HL-60 (cell line): Measurements from ENCODE around the gene TTC21A.

Experiments used
- DNase-seq, 2 experiments: peaks; one replicate each; pipeline ENCODE4 v3.0.0-alpha.2; 2010 to 2020; ENCODE audit warnings: low read depth in 1 of 2, low spot score in 1 of 2
- H3K27ac ChIP-seq: fragments of 250-450 bp; sonication (Bioruptor Pico); replicated peaks from 2 replicates; pipeline ENCODE4 v1.5.1; 2020; ENCODE audit warnings: mild to moderate bottlenecking, moderate library complexity
- H3K27me3 ChIP-seq: fragments of 250-450 bp; sonication (Bioruptor Pico); 2 replicates; pipeline ENCODE4 v1.5.1; 2021; ENCODE audit warnings: mild to moderate bottlenecking, moderate library complexity; ENCODE audit not compliant: insufficient read depth, poor library complexity, severe bottlenecking
- H3K4me3 ChIP-seq: replicated peaks from 2 replicates; pipeline ENCODE4 v1.5.1; 2011; ENCODE audit warnings: mild to moderate bottlenecking, control low read depth, low read length; ENCODE audit not compliant: insufficient read depth
- CTCF ChIP-seq: IDR thresholded peaks from one replicate; pipeline ENCODE4 v1.5.1; 2011; ENCODE audit warnings: low read length, control low read depth, inconsistent platforms; ENCODE audit not compliant: insufficient read depth
- GABPA ChIP-seq: IDR thresholded peaks from 2 replicates; pipeline ENCODE4 v1.6.1; 2012; ENCODE audit warnings: low read depth
- POLR2AphosphoS5 ChIP-seq: IDR thresholded peaks from 2 replicates; pipeline ENCODE4 v1.6.1; 2012; ENCODE audit warnings: low read depth
- REST ChIP-seq: IDR thresholded peaks from 2 replicates; pipeline ENCODE4 v1.6.1; 2012; ENCODE audit warnings: low read depth; ENCODE audit not compliant: insufficient replicate concordance
- SPI1 ChIP-seq: IDR thresholded peaks from 2 replicates; pipeline ENCODE4 v1.6.1; 2012; ENCODE audit warnings: low read depth, mild to moderate bottlenecking, borderline replicate concordance

Gene TTC21A

GRCh38 chr3:39099738-39100499 is 7.6 kb upstream of the TTC21A start:
- DNase-seq, result no peak
- no peak overlapping the region for H3K4me3 ChIP-seq
- no peak overlapping the region for H3K27ac ChIP-seq
- H3K27me3 ChIP-seq, result no peaks in the 10 kb centered on the region
- TF ChIP-seq SPI1 (no peak), CTCF (no peak), POLR2AphosphoS5 (no peak), REST (no peak), GABPA (no peak)

GRCh38 chr3:39100500-39100886 is 7.0 kb upstream of the TTC21A start:
- no peaks in the 10 kb centered on the region for H3K27me3 ChIP-seq
- no peak for TF ChIP-seq SPI1
- TF ChIP-seq CTCF, result no peak
- TF ChIP-seq REST, result no peak
- no peak for TF ChIP-seq GABPA
- no peak for TF ChIP-seq POLR2AphosphoS5
- H3K4me3 ChIP-seq, result no peak overlapping the region
- no peak for DNase-seq
- no peak overlapping the region for H3K27ac ChIP-seq

GRCh38 chr3:39101022-39101689 is 6.3 kb upstream of the TTC21A start:
- H3K4me3 ChIP-seq, result no peak overlapping the region
- DNase-seq, result peak; percentile 35 to 55
- no peaks in the 10 kb centered on the region for H3K27me3 ChIP-seq
- peak; percentile 78 for TF ChIP-seq CTCF
- TF ChIP-seq SPI1, result no peak
- H3K27ac ChIP-seq, result no peak overlapping the region
